T-cell (primary cell): ENCODE results near the gene GCNA. TPM values are rescaled to one million over a fixed set of nuclear protein-coding genes. Genes with fewer than 3 reads are reported as not detected.
"Not testable (repeated sequence)": the region's sequence is repeated elsewhere in the genome, so short reads cannot be mapped to it uniquely, and the experiment has no call there.

Experiments
- ATAC-seq, 4 experiments: fragments of 200-7000 bp in 3 of 4; fragments of 150-1000 bp in 1 of 4; cut with Tn5 transposase; replicated peaks in 1 of 4; 1 replicate in 3 of 4; 2 replicates in 1 of 4; pipeline ENCODE4 v1.10.0; 2021; ENCODE audit warnings: moderate library complexity in 3 of 4, mild to moderate bottlenecking in 2 of 4, moderate number of reproducible peaks in 1 of 4
- CTCF ChIA-PET, 2 donors: fragments of 300-600 bp; sonication (Branson Sonifier 250); formaldehyde crosslinking; loops; one replicate each; lab custom pipeline; 2022; ENCODE audit warnings: antibody characterized with exemption in 2 of 2; lab: Charles Lee
- POLR2A ChIA-PET, 2 donors: fragments of 300-600 bp; sonication (Branson Sonifier 250); formaldehyde crosslinking; loops; one replicate each; lab custom pipeline; 2022; ENCODE audit warnings: antibody characterized with exemption in 2 of 2; lab: Charles Lee
- DNase-seq, 35 experiments: peaks; one replicate each; pipeline versions ENCODE4 v3.0.0 to v3.0.0-alpha.2; 2013 to 2023
- H3K27ac ChIP-seq: one replicate; pipeline ENCODE4 v1.5.1; 2013; ENCODE audit warnings: low read length
- H3K27me3 ChIP-seq, 2 experiments: replicated peaks in 1 of 2; 1 replicate in 1 of 2; 2 replicates in 1 of 2; pipeline versions ENCODE4 v1.6.1 to v1.7.0; 2013; ENCODE audit warnings: low read length in 1 of 2, mixed read lengths in 1 of 2; ENCODE audit not compliant: control insufficient read depth in 2 of 2, insufficient read depth in 2 of 2; ENCODE audit errors: extremely low read depth in 1 of 2
- H3K36me3 ChIP-seq, 2 donors: 1 replicate in 1 of 2; 2 replicates in 1 of 2; pipeline versions ENCODE4 v1.6.1 to v1.7.0; 2013; ENCODE audit warnings: low read length in 1 of 2; ENCODE audit not compliant: control insufficient read depth in 2 of 2, insufficient read depth in 1 of 2; ENCODE audit errors: extremely low read depth in 1 of 2
- H3K4me1 ChIP-seq, 2 experiments: 1 replicate in 1 of 2; 2 replicates in 1 of 2; pipeline versions ENCODE4 v1.6.1 to v1.7.0; 2013; ENCODE audit warnings: low read length in 2 of 2, mixed read lengths in 1 of 2; ENCODE audit not compliant: insufficient read depth in 2 of 2, control insufficient read depth in 1 of 2; ENCODE audit errors: extremely low read depth in 1 of 2
- H3K4me3 ChIP-seq, 2 donors: 1 replicate in 1 of 2; 2 replicates in 1 of 2; pipeline versions ENCODE4 v1.5.1 to v1.7.0; 2013; ENCODE audit warnings: mild to moderate bottlenecking in 2 of 2, low read length in 1 of 2, moderate library complexity in 1 of 2; ENCODE audit not compliant: control insufficient read depth in 1 of 2; ENCODE audit errors: extremely low read depth in 1 of 2
- H3K9me3 ChIP-seq: 2 replicates; pipeline ENCODE4 v1.7.0; 2013
- H3K27ac Mint-ChIP-seq, 2 donors: one replicate each; pipeline ENCODE4 v1.8.0; 2020 to 2021; ENCODE audit warnings: mild to moderate bottlenecking in 2 of 2, mixed read lengths in 2 of 2
- H3K27me3 Mint-ChIP-seq, 2 donors: one replicate each; pipeline ENCODE4 v1.8.0; 2021 to 2022; ENCODE audit warnings: mixed read lengths in 2 of 2
- H3K36me3 Mint-ChIP-seq: one replicate; pipeline ENCODE4 v1.8.0; 2021; ENCODE audit warnings: mixed read lengths
- H3K4me1 Mint-ChIP-seq, 3 donors: one replicate each; pipeline ENCODE4 v1.8.0; 2020 to 2022; ENCODE audit warnings: mixed read lengths in 3 of 3, mild to moderate bottlenecking in 1 of 3
- H3K4me3 Mint-ChIP-seq, 3 donors: one replicate each; pipeline ENCODE4 v1.8.0; 2020 to 2022; ENCODE audit warnings: mild to moderate bottlenecking in 3 of 3, mixed read lengths in 3 of 3, moderate library complexity in 3 of 3
- H3K9me3 Mint-ChIP-seq, 3 donors: one replicate each; pipeline ENCODE4 v1.8.0; 2020 to 2022; ENCODE audit warnings: mixed read lengths in 3 of 3
- WGBS: methylation state at CpG from one replicate; pipeline ENCODE4 v1.1.5; 2013; ENCODE audit warnings: missing lambda C conversion rate; ENCODE audit not compliant: insufficient coverage; 5-methylcytosine and 5-hydroxymethylcytosine counted together
- total RNA-seq, 35 experiments: library from RNA in 6 of 35; stranded (reverse) in 6 of 35; fragments of 120-200 nt in 1 of 35; gene quantifications; one replicate each; pipeline versions ENCODE4 v1.2.1 to v1.2.4 and lab custom pipeline; 2013 to 2026

The GCNA gene
- total RNA-seq, 5 donors from 2014 or later (not counting 1 experiment from before 2014, with no cell fraction given), result 5.2 to 8.6 (median 5.6) TPM

DNA sequence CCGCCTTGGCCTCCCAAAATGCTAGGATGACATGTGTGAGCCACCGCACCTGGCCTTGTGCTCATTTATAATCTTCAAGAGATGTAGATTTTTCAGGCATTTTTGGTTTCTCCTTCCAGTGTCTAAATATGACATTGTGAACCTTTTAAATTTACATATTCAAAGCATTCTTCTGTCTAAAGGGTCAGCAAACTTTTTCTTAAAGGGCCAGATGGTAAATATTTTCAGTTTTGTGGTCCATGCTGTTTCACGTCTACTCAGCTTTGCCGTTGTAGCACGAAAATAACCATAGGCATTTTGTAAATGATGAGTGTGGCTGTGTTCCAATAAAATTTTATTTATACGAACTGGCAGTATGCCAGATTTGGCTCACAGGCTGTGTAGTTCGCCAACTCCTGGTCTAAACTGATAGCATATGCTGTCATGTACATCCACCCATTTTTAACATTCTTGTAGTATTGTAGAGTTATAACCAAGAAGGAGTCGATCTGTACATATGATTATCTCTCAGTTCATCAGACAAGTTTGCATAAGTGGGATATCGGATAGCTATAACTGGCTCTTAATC lies 12.7 kb upstream of the GCNA start:
- ATAC-seq (no peak), DNase-seq (no peak)
- WGBS, result 90% methylated on average over 3 of the region's 9 CpGs
- H3K27me3 ChIP-seq, result no peaks in the 10 kb centered on the region
- peaks cover 2 to 76% of the 10 kb centered on the region in 2 donors for H3K36me3 ChIP-seq
- Mint-ChIP-seq H3K27ac (no peak overlapping the region), H3K4me3 (no peak overlapping the region), H3K36me3 (peaks cover 29% of the 10 kb centered on the region), H3K9me3 (no peaks in the 10 kb centered on the region), H3K27me3 (peaks cover 0 to 4% of the 10 kb centered on the region in 2 donors), H3K4me1 (peaks cover 1 to 4% (median 3%) of the 10 kb centered on the region in 3 donors)
- no peak overlapping the region for H3K27ac ChIP-seq
- no peak overlapping the region for H3K4me3 ChIP-seq
- H3K4me1 ChIP-seq, result no peaks in the 10 kb centered on the region
- ChIA-PET CTCF (no interaction called here), POLR2A (interaction anchor here (0.6 kb wide), 3 partner anchors 10 to 147 kb away, joined by 3 to 7 read pairs (median 3); no protein-coding TSS in a partner anchor)
- no peaks in the 10 kb centered on the region for H3K9me3 ChIP-seq

DNA sequence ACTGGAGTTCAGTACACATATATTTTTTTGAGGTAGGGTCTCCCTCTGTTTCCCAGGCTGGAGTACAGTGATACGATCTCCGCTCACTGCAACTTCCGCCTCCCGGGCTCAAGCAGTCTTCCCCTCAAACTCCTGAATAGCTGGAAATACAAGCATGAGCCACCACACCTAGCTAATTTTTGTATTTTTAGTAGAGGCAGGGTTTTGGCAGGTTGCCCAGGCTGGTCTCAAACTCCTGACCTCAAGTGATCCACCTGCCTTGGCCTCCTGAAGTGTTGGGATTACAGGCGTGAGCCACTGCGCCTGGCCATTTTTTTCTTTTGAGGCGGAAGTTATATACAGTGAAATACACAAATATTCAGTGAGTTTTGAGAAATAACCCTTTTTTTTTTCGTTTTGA lies 6.8 kb upstream of the GCNA start:
- H3K4me1 ChIP-seq, DNase-seq, H3K4me1 Mint-ChIP-seq, H3K27ac Mint-ChIP-seq, POLR2A ChIA-PET, H3K4me3 ChIP-seq, H3K4me3 Mint-ChIP-seq, H3K9me3 ChIP-seq, ATAC-seq, H3K9me3 Mint-ChIP-seq, H3K27me3 ChIP-seq, CTCF ChIA-PET, H3K27ac ChIP-seq, H3K27me3 Mint-ChIP-seq: not testable (repeated sequence)
- WGBS, result no CpG with 5 or more reads among the region's 8 CpGs
- H3K36me3 ChIP-seq, result peaks cover 0 to 66% of the 10 kb centered on the region in 2 donors
- peaks cover 25% of the 10 kb centered on the region for H3K36me3 Mint-ChIP-seq

DNA sequence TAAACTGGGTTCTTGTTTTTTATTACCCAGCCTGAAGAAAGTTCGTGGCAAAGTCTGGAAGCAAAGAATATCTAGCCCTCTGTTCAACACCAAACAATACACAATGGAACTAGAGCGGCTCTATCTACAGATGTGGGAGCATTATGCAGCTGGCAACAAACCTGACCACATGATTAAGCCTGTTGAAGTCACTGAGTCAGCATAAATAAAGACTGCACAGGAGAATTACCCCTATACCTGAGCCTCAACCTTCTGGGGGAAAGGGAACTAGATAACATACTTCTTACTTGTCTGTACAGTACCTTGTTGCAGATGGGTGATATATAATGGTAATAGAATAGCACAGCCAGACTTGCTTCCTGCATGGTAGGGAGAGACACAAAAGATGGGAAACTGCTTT lies 4.6 kb upstream of the GCNA start:
- Mint-ChIP-seq H3K4me3 (peak overlapping the region in 1 of 3 donors; percentile 24), H3K4me1 (peaks cover 0 to 6% (median 0%) of the 10 kb centered on the region in 3 donors), H3K9me3 (no peaks in the 10 kb centered on the region), H3K27me3 (peaks cover 0 to 3% of the 10 kb centered on the region in 2 donors), H3K36me3 (peaks cover 24% of the 10 kb centered on the region), H3K27ac (peak overlapping the region in 1 of 2 donors; percentile 1)
- H3K4me3 ChIP-seq, result no peak overlapping the region
- H3K9me3 ChIP-seq, result no peaks in the 10 kb centered on the region
- POLR2A ChIA-PET, result interaction anchor here in 1 of 2 donors (0.6 kb wide), 1 partner anchor 21 kb away, joined by 4 read pairs; no protein-coding TSS in a partner anchor
- H3K36me3 ChIP-seq, result peaks cover 0 to 61% of the 10 kb centered on the region in 2 donors
- WGBS, result no CpG with 5 or more reads among the region's 2 CpGs
- DNase-seq, result no peak
- H3K27me3 ChIP-seq, result no peaks in the 10 kb centered on the region
- no peak overlapping the region for H3K27ac ChIP-seq
- CTCF ChIA-PET, result no interaction called here
- peaks cover 0 to 3% of the 10 kb centered on the region in 2 experiments for H3K4me1 ChIP-seq
- ATAC-seq, result no peak

DNA sequence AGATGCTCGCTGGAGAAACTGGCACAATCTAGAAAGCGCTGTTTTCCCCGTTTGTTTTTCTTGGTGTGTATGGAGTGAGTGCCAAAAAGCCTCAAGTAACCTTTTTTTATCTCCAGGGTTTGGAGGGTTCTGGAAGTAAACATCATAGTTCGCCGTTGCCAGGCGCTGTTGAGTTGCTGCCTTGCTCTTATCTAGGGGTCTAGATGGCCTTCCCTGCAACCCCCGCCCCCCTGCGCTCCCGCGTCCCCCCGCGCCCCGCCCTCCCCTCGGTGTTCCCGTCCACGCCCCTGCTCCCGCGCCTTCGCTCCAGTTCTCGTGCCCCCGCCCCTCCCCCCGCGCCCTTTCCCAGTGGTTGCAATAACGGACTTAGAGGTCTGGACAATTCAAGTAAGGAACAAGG lies 555 bp upstream of the GCNA start:
- H3K27ac Mint-ChIP-seq, result no peak overlapping the region
- peaks cover 22% of the 10 kb centered on the region for H3K36me3 Mint-ChIP-seq
- no peaks in the 10 kb centered on the region for H3K9me3 Mint-ChIP-seq
- H3K4me3 Mint-ChIP-seq, result no peak overlapping the region
- DNase-seq, result no peak
- Histone ChIP-seq H3K4me3 (no peak overlapping the region), H3K9me3 (no peaks in the 10 kb centered on the region), H3K27ac (no peak overlapping the region), H3K4me1 (peaks cover 0 to 11% of the 10 kb centered on the region in 2 experiments), H3K27me3 (no peaks in the 10 kb centered on the region), H3K36me3 (peaks cover 0 to 43% of the 10 kb centered on the region in 2 donors)
- ChIA-PET CTCF (no interaction called here), POLR2A (no interaction called here)
- H3K27me3 Mint-ChIP-seq, result peaks cover 0 to 1% of the 10 kb centered on the region in 2 donors
- WGBS, result 100% methylated on average over 3 of the region's 24 CpGs
- H3K4me1 Mint-ChIP-seq, result peaks cover 0 to 6% (median 0%) of the 10 kb centered on the region in 3 donors
- ATAC-seq, result no peak

DNA sequence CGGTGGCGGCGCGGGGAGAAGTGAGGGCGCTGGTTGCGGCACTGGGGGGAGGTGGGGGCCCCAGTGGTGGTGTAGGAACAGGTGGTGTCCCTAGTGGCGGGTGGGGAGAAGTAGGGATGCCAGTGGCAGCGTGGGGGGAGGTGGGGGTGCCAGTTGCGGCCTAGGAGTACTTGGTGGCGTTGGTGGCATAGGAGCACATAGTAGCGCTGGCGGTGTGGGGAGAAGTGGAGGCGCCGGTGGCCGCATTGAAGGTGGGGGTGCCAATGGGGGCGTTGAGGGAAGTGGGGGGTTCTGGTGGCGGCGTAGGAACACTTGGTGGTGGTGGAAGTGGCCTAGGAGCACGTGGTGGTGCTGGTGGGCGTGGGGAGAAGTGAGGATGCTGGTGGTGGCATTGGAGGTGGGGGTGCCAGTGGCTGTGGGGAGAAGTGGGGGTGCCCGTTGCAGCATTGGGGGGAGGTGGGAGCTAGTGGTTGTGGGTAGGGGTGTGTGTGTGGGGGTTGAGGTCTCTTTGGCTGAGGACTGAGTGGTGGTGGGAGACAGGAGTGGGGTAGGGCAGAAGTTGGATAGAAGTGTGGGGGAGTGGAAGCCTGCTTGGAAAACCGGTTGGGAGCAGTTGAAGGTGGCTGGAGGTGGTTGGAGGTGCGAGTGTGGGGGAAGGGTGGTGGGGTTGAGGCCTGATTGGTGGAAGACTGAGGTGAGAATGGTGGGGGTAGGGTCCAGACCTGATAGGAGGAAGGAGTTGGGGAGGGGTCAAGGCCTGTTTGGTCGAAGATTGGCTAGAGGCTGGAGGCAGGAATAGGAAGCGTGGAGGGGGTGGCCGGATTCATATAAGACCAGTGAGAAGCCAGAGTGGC lies 1.1 kb downstream of the GCNA start:
- H3K4me1 Mint-ChIP-seq, result peaks cover 0 to 2% (median 0%) of the 10 kb centered on the region in 3 donors
- peaks cover 0 to 28% of the 10 kb centered on the region in 2 donors for H3K36me3 ChIP-seq
- H3K4me3 Mint-ChIP-seq, result no peak overlapping the region
- CTCF ChIA-PET, result no interaction called here
- ATAC-seq (peak in 1 of 4 experiments; percentile 36), DNase-seq (peak in 1 of 35 experiments; percentile 0)
- H3K4me1 ChIP-seq, result peaks cover 0 to 11% of the 10 kb centered on the region in 2 experiments
- peak overlapping the region in 1 of 2 donors; percentile 36 for H3K27ac Mint-ChIP-seq
- H3K9me3 Mint-ChIP-seq, result no peaks in the 10 kb centered on the region
- no peaks in the 10 kb centered on the region for H3K9me3 ChIP-seq
- no peak overlapping the region for H3K4me3 ChIP-seq
- POLR2A ChIA-PET, result no interaction called here
- peaks cover 11% of the 10 kb centered on the region for H3K36me3 Mint-ChIP-seq
- no peaks in the 10 kb centered on the region for H3K27me3 ChIP-seq
- H3K27ac ChIP-seq, result no peak overlapping the region
- peaks cover 0 to 3% of the 10 kb centered on the region in 2 donors for H3K27me3 Mint-ChIP-seq
- 94% methylated on average over 11 of the region's 26 CpGs for WGBS

DNA sequence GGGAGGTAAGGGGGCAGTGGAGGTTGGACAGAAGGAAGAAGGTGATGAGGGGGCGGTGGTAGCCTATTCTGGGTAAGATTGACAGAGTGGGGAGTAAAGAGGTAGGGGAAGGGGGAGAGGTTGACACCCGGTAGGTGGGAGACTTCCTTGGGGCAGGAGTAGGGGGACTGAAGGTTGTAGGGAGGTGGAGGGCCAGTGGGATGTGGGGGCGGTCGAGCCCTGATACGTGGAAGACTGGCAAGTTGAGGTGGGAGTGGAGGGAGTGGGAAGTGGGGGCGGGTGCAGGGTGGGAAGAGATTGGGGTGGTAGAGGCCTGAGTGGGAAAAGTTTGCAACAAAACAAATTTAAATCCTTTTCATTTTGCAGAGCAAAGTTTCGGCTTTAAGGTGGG lies 1.7 kb downstream of the GCNA start:
- POLR2A ChIA-PET, result no interaction called here
- DNase-seq, result no peak
- Mint-ChIP-seq H3K27me3 (peaks cover 0 to 3% of the 10 kb centered on the region in 2 donors), H3K9me3 (no peaks in the 10 kb centered on the region), H3K27ac (peak overlapping the region in 1 of 2 donors; percentile 36), H3K4me1 (peaks cover 0 to 2% (median 0%) of the 10 kb centered on the region in 3 donors), H3K36me3 (peaks cover 10% of the 10 kb centered on the region), H3K4me3 (no peak overlapping the region)
- ATAC-seq, result no peak
- Histone ChIP-seq H3K4me3 (no peak overlapping the region), H3K27me3 (no peaks in the 10 kb centered on the region), H3K36me3 (peaks cover 0 to 22% of the 10 kb centered on the region in 2 donors), H3K9me3 (no peaks in the 10 kb centered on the region), H3K27ac (no peak overlapping the region), H3K4me1 (peaks cover 0 to 11% of the 10 kb centered on the region in 2 experiments)
- CTCF ChIA-PET, result no interaction called here
- 88% methylated on average over 4 of the region's 7 CpGs for WGBS
